ENCODE data around the gene MPL.
"Not testable (repeated sequence)": the region's sequence is repeated elsewhere in the genome, so short reads cannot be mapped to it uniquely, and the experiment has no call there.

Gene MPL

DNA sequence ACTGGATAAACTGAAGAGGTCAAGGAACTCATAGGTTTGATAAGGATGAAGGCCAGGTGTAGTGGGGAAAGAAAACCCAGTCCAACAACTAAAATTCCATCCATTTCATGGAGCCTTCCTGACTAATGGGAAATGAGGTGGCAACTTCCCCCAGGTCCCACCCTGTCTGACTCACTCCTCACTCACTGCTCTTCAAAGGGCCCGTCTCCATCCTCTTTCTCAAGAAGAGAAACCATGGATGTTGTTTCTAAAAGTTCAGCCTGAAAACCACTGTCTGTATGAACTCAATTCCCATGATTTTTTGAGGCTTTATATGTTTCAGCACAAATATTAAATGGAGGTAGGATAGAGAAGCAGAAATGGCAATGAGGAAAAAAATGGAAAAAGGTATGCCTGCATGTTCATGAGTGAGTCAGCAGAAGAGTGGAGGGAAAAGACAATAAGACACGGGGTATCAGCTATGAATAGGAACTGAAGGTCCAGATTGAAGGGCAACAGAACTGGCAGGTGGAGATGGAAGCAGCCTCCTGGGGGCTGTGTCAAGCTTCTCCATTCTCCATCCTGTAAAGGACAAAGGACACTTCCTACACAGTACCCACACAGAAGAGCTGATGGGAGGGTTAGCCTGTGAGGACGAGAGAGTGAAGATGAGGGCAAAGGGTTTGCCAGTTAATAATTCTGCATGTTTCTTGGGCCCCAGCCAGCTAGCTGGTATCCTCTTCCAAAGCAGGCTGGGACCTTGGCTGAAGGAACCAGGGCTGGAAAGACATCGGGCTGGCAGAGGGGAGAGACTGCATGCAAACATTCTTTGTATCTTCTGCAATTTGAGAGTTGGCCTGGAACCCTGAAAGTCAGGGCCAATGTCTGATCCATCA is 35.7 kb downstream of the MPL start:
- no peak for DNase-seq (ENCODE audit: low read depth in 2 of 3, low spot score in 2 of 3)

- DNase-seq (ENCODE audit: low read depth in 2 of 3, low spot score in 2 of 3): no peak
Measured at GRCh38 chr1:43376723-43377235, 39.2 kb downstream of the MPL start.

DNA sequence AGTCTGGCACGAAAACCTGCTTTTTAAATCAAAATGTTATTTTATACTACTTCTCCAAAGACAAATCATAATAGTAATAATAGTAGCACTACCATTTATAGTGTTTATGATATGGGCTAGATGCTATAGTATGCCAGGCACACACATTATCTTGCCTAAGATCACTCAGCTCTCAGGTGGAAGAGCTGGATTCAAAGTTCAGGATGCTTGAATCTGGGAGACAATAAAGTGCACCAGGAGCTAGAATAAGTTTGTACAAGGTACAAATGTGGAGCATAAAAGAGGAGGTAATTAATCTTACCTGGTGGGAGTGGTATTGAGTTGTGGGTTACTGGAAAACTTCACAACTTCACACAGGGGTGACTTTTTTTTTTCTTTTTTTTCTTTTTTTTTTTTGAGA is 40.2 kb downstream of the MPL start:
- DNase-seq (ENCODE audit: low read depth in 2 of 3, low spot score in 2 of 3): no peak

DNA sequence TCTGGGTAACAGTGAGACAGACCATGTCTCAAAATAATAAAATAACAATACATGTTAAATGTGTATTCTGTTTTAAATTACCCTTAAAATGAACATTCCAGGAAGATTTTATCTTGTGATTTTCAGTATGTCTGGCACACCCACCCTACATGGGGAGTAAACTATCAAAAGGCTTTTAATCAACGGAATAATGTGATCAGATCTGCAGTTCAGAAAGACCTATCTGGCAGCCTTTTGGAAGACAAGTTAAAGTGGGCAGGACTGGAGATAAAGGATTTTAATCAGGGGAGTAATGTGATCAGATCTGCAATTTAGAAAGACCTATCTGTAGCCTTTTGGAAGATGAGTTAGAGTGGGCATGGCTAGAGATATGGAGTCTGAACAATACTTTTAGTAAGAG is 41.9 kb downstream of the MPL start:
- DNase-seq (ENCODE audit: low read depth in 2 of 3, low spot score in 2 of 3): no peak

- DNase-seq (ENCODE audit: low read depth in 2 of 3, low spot score in 2 of 3): no peak
Measured at GRCh38 chr1:43381612-43382011, 44.0 kb downstream of the MPL start.

GRCh38 chr1:43382027-43382779 is 44.6 kb downstream of the MPL start:
- DNase-seq (ENCODE audit: low read depth in 2 of 3, low spot score in 2 of 3): no peak

DNA sequence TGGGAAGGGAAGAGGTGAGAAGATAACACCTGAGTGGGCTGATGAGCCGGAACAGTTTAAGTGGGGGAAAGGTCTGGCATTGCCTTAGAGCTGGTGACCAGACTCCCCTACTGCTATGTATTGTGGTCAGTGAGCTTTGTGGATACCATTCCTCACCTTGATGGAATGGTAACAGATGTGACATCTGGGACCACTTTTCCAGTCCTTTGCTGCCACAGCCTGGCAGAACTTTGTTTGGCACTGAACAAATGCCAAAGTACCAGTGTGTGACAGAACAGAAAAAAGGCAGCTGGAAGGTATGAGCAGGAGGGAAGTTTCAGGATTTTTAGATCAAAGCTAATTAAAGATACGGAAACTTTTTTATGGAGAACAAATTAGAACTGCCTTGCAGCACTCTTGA is 45.8 kb downstream of the MPL start:
- DNase-seq (ENCODE audit: low read depth in 2 of 3, low spot score in 2 of 3): no peak

DNA sequence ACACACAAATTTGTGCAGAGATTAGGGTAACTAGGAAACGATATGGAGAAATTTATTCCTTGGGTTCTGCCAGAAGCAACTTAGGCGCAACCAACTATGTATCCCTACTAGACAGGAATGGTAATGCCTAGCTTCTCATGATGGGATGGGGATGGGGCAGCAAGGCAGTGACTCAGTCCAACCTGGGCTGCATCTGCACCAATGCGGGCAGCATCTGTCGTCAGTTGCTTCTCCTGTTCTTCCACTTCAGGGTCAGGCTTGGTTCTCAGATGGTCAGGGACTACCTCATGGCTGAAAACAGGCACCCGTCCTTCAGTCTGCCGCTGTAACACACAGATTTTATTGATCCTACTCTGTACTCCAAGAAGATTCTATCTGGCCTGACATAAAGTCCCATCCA is 49.1 kb downstream of the MPL start:
- no peak for DNase-seq (ENCODE audit: low read depth in 2 of 3, low spot score in 2 of 3)

- DNase-seq (ENCODE audit: low read depth in 2 of 3, low spot score in 2 of 3): no peak
Measured at GRCh38 chr1:43387976-43388599, 50.5 kb downstream of the MPL start.

GRCh38 chr1:43388613-43389012 is 51.0 kb downstream of the MPL start:
- no peak for DNase-seq (ENCODE audit: low read depth in 2 of 3, low spot score in 2 of 3)

DNA sequence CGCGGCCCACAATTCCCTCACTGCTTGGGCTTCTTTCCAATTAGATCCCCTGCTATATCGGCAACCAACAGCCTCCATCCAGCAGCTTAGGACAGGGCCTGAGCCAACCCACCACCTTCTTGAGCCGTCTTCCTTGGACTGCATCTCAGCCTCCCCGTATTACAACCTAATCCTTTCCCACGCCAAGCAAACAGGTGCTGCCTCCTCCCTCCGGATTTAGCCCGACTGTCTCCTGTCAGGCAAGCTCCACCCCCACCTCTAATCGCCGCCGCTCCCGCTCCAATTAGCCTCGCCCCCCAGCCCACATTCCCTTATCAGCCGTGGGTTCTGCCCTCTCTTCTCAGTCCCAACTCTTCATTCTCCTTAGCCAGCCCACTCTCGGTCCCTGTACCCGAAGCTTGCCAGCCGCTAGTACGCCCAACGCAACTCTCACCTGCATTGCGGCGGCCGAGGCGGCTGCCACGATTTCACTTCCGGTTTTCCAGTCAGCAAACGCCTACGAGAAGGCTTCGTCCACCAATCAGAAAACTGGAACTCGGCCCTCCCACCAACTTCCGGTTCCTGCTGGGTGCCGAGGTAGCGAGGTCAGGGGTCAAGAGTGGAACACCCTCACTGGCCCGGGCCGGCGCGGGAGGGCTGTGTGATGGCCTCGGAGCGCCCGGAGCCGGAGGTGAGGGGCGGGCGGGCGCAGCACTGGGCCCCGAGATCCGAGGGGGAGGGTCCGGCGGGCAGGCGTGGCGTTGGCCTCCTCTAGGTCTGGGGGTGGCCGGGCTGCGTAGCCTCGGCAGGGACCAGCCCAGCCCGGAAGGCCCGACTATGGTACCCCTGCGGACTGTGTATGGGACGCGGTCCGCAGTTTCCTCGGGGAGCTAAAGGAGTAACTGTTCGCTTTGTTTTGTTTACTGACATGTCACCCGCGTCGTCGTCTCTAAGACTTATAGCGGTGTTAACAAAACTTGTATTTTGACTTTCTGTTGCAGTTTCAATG is 52.0 kb downstream of the MPL start, which contains the start of the genes MED8 and SZT2:
Gene MED8 (minus strand): TSS at position 475 of the 988 bp plus-strand sequence. CDS start 36 bp downstream, at position 439.
Gene SZT2 (plus strand): TSS at position 574 of the 988 bp plus-strand sequence. CDS start 70 bp downstream, at position 644.
- DNase-seq (ENCODE audit: low read depth in 2 of 3, low spot score in 2 of 3): peak; percentile 71 to 86 (median 81)

DNA sequence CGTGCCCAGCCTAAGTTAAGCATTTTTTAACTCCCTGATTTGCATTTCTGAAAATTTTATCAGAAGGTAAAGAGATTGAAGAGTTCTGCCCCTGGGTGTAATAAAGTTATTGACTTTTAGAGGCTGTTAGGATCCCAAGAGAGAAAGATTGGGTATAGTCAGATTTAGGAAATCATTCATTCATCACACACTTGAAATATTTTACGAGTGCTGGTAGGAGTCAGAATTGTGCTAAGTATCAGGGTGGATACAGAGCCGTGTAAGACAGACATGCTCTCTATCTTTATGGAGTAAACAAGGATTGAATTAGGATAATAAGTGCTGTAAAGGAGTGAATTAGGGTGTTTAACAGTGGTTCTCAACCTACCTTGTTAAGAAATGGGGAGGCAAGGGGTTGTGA is 55.1 kb downstream of the MPL start:
- no peak for DNase-seq (ENCODE audit: low read depth in 2 of 3, low spot score in 2 of 3)

GRCh38 chr1:43395523-43395922 is 57.9 kb downstream of the MPL start:
- DNase-seq (ENCODE audit: low read depth in 2 of 3, low spot score in 2 of 3): no peak

GRCh38 chr1:43396059-43396458 is 58.4 kb downstream of the MPL start:
- no peak for DNase-seq (ENCODE audit: low read depth in 2 of 3, low spot score in 2 of 3)

GRCh38 chr1:43398227-43398626 is 60.6 kb downstream of the MPL start:
- no peak for DNase-seq (ENCODE audit: low read depth in 2 of 3, low spot score in 2 of 3)

- DNase-seq (ENCODE audit: low read depth in 2 of 3, low spot score in 2 of 3): not testable (repeated sequence)
Measured at GRCh38 chr1:43400441-43400840, 62.8 kb downstream of the MPL start.

GRCh38 chr1:43402089-43402865 is 64.7 kb downstream of the MPL start:
- no peak for DNase-seq (ENCODE audit: low read depth in 2 of 3, low spot score in 2 of 3)

Measured in activated CD8-positive, alpha-beta memory T cell treated with anti-CD3 and anti-CD28 coated beads for 48 hours (primary cell).